IgD-negative memory B cell (primary cell): ENCODE results near the gene CYP1A2. TPM values are rescaled to one million over a fixed set of nuclear protein-coding genes. Genes with fewer than 3 reads are reported as not detected.

ENCODE experiments used
- H3K27ac Mint-ChIP-seq, 3 donors: one replicate each; pipeline ENCODE4 v1.8.0; 2020 to 2022; ENCODE audit warnings: mild to moderate bottlenecking in 3 of 3, mixed read lengths in 3 of 3, moderate library complexity in 1 of 3
- H3K27me3 Mint-ChIP-seq: one replicate; pipeline ENCODE4 v1.8.0; 2021; ENCODE audit warnings: mixed read lengths
- H3K36me3 Mint-ChIP-seq: one replicate; pipeline ENCODE4 v1.8.0; 2020; ENCODE audit warnings: mild to moderate bottlenecking, mixed read lengths
- H3K4me1 Mint-ChIP-seq, 3 donors: one replicate each; pipeline ENCODE4 v1.8.0; 2020 to 2022; ENCODE audit warnings: mixed read lengths in 3 of 3, mild to moderate bottlenecking in 1 of 3
- H3K4me3 Mint-ChIP-seq, 4 donors: one replicate each; pipeline ENCODE4 v1.8.0; 2020 to 2022; ENCODE audit warnings: mild to moderate bottlenecking in 4 of 4, mixed read lengths in 4 of 4, moderate library complexity in 3 of 4
- H3K9me3 Mint-ChIP-seq, 3 donors: one replicate each; pipeline ENCODE4 v1.8.0; 2020 to 2021; ENCODE audit warnings: mixed read lengths in 3 of 3, mild to moderate bottlenecking in 1 of 3
- polyA plus RNA-seq: library from polyadenylated mRNA; unstranded; fragments of 300-500 nt; fragmentation: Illumina TruSeq; gene quantifications from one replicate; pipeline ENCODE4 v1.2.3, GENCODE V29; 2021

The CYP1A2 gene
- polyA plus RNA-seq, 1 donor from 2014 or later: not detected

- Mint-ChIP-seq H3K36me3 (peaks cover 9% of the 10 kb centered on the region), H3K27ac (peak overlapping the region; percentile 94 to 100 (median 99)), H3K27me3 (peaks cover 3% of the 10 kb centered on the region), H3K4me1 (peaks cover 29 to 48% (median 47%) of the 10 kb centered on the region in 3 donors), H3K4me3 (peak overlapping the region; percentile 94 to 98 (median 96)), H3K9me3 (no peaks in the 10 kb centered on the region)
Measured at GRCh38 chr15:74786551-74787165, 38.0 kb downstream of the CYP1A2 start.

GRCh38 chr15:74787251-74788041, 38.8 kb downstream of the CYP1A2 start:
- H3K4me3 Mint-ChIP-seq: peak overlapping the region; percentile 94 to 98 (median 96)
- H3K4me1 Mint-ChIP-seq: peaks cover 35 to 55% (median 55%) of the 10 kb centered on the region in 3 donors
- peaks cover 3% of the 10 kb centered on the region for H3K27me3 Mint-ChIP-seq
- peak overlapping the region; percentile 94 to 100 (median 99) for H3K27ac Mint-ChIP-seq
- H3K36me3 Mint-ChIP-seq: peaks cover 14% of the 10 kb centered on the region
- no peaks in the 10 kb centered on the region for H3K9me3 Mint-ChIP-seq

- Mint-ChIP-seq H3K36me3 (peaks cover 14% of the 10 kb centered on the region), H3K27ac (peak overlapping the region; percentile 94 to 100 (median 99)), H3K27me3 (peaks cover 3% of the 10 kb centered on the region), H3K9me3 (no peaks in the 10 kb centered on the region), H3K4me1 (peaks cover 39 to 62% (median 61%) of the 10 kb centered on the region in 3 donors), H3K4me3 (peak overlapping the region; percentile 94 to 98 (median 96))
Measured at GRCh38 chr15:74788042-74788682, 39.5 kb downstream of the CYP1A2 start.

- peaks cover 3% of the 10 kb centered on the region for H3K27me3 Mint-ChIP-seq
- peak overlapping the region; percentile 94 to 98 (median 96) for H3K4me3 Mint-ChIP-seq
- H3K4me1 Mint-ChIP-seq: peaks cover 43 to 65% (median 61%) of the 10 kb centered on the region in 3 donors
- no peaks in the 10 kb centered on the region for H3K9me3 Mint-ChIP-seq
- peak overlapping the region; percentile 94 to 100 (median 99) for H3K27ac Mint-ChIP-seq
- H3K36me3 Mint-ChIP-seq: peaks cover 14% of the 10 kb centered on the region
Measured at GRCh38 chr15:74788683-74789151, 40.1 kb downstream of the CYP1A2 start.

GRCh38 chr15:74789171-74789631, 40.6 kb downstream of the CYP1A2 start:
- Mint-ChIP-seq H3K4me1 (peaks cover 44 to 65% (median 61%) of the 10 kb centered on the region in 3 donors), H3K27ac (peak overlapping the region; percentile 94 to 100 (median 99)), H3K36me3 (peaks cover 14% of the 10 kb centered on the region), H3K27me3 (peaks cover 3% of the 10 kb centered on the region), H3K9me3 (no peaks in the 10 kb centered on the region), H3K4me3 (peak overlapping the region; percentile 94 to 98 (median 96))

GRCh38 chr15:74789741-74790079, 41.1 kb downstream of the CYP1A2 start:
- peaks cover 46 to 64% (median 62%) of the 10 kb centered on the region in 3 donors for H3K4me1 Mint-ChIP-seq
- peak overlapping the region; percentile 94 to 100 (median 99) for H3K27ac Mint-ChIP-seq
- H3K27me3 Mint-ChIP-seq: peaks cover 3% of the 10 kb centered on the region
- no peaks in the 10 kb centered on the region for H3K9me3 Mint-ChIP-seq
- H3K36me3 Mint-ChIP-seq: peaks cover 14% of the 10 kb centered on the region
- peak overlapping the region; percentile 94 to 98 (median 96) for H3K4me3 Mint-ChIP-seq

GRCh38 chr15:74790080-74790916, 41.7 kb downstream of the CYP1A2 start:
- Mint-ChIP-seq H3K36me3 (peaks cover 14% of the 10 kb centered on the region), H3K27me3 (peaks cover 3% of the 10 kb centered on the region)

GRCh38 chr15:74791007-74791406, 42.4 kb downstream of the CYP1A2 start:
- H3K36me3 Mint-ChIP-seq: peaks cover 15% of the 10 kb centered on the region
- no peaks in the 10 kb centered on the region for H3K9me3 Mint-ChIP-seq
- peak overlapping the region; percentile 73 to 99 (median 94) for H3K27ac Mint-ChIP-seq
- peaks cover 52 to 65% (median 60%) of the 10 kb centered on the region in 3 donors for H3K4me1 Mint-ChIP-seq
- peaks cover 3% of the 10 kb centered on the region for H3K27me3 Mint-ChIP-seq
- peak overlapping the region; percentile 76 to 94 (median 90) for H3K4me3 Mint-ChIP-seq

More at GRCh38 chr15:74790080-74790916, 41.7 kb downstream of the CYP1A2 start:
- Mint-ChIP-seq H3K4me3 (peak overlapping the region; percentile 94 to 98 (median 96)), H3K27ac (peak overlapping the region; percentile 94 to 100 (median 99)), H3K4me1 (peaks cover 47 to 64% (median 61%) of the 10 kb centered on the region in 3 donors), H3K9me3 (no peaks in the 10 kb centered on the region)

GRCh38 chr15:74791667-74792066, 43.0 kb downstream of the CYP1A2 start:
- Mint-ChIP-seq H3K4me3 (peak overlapping the region; percentile 76 to 94 (median 90)), H3K27ac (peak overlapping the region; percentile 93 to 99 (median 94)), H3K27me3 (peaks cover 3% of the 10 kb centered on the region), H3K36me3 (peaks cover 18% of the 10 kb centered on the region), H3K4me1 (peaks cover 57 to 71% (median 63%) of the 10 kb centered on the region in 3 donors), H3K9me3 (no peaks in the 10 kb centered on the region)

- Mint-ChIP-seq H3K9me3 (no peaks in the 10 kb centered on the region), H3K27ac (peak overlapping the region; percentile 93 to 99 (median 94)), H3K36me3 (peaks cover 18% of the 10 kb centered on the region), H3K4me1 (peaks cover 57 to 68% (median 60%) of the 10 kb centered on the region in 3 donors), H3K4me3 (peak overlapping the region; percentile 76 to 94 (median 90)), H3K27me3 (peaks cover 3% of the 10 kb centered on the region)
Measured at GRCh38 chr15:74792227-74793016, 43.8 kb downstream of the CYP1A2 start.

GRCh38 chr15:74793135-74794028, 44.7 kb downstream of the CYP1A2 start:
- Mint-ChIP-seq H3K27ac (peak overlapping the region; percentile 63 to 94 (median 92)), H3K36me3 (peaks cover 17% of the 10 kb centered on the region)

GRCh38 chr15:74794248-74794969, 45.8 kb downstream of the CYP1A2 start:
- H3K4me1 Mint-ChIP-seq: peaks cover 65 to 70% (median 66%) of the 10 kb centered on the region in 3 donors
- H3K27ac Mint-ChIP-seq: peak overlapping the region; percentile 47 to 90 (median 86)
- H3K4me3 Mint-ChIP-seq: peak overlapping the region in 3 of 4 donors; percentile 57 to 87 (median 84)
- H3K36me3 Mint-ChIP-seq: peaks cover 14% of the 10 kb centered on the region
- peaks cover 3% of the 10 kb centered on the region for H3K27me3 Mint-ChIP-seq
- H3K9me3 Mint-ChIP-seq: no peaks in the 10 kb centered on the region

More at GRCh38 chr15:74793135-74794028, 44.7 kb downstream of the CYP1A2 start:
- Mint-ChIP-seq H3K9me3 (no peaks in the 10 kb centered on the region), H3K4me3 (peak overlapping the region; percentile 76 to 94 (median 90)), H3K4me1 (peaks cover 60 to 70% (median 63%) of the 10 kb centered on the region in 3 donors), H3K27me3 (peaks cover 3% of the 10 kb centered on the region)
